ENCODE measurements around the gene CD6.
A peak's percentile ranks its signal among the peaks of the same experiment; 100 is the strongest.

Gene CD6

GRCh38 chr11:60945295-60945667 lies 26.2 kb upstream of the CD6 start:
- no peak for DNase-seq (ENCODE audit: low spot score)
- in situ Hi-C loops (cut with MboI; ENCODE audit: low sequenced_read_pairs, unreplicated experiment) = no loop called here
- TF ChIP-seq CTCF (IDR thresholded peaks at IDR 0.05; ENCODE audit: borderline replicate concordance, control extremely low read depth, extremely low read depth, insufficient read depth, missing control alignments) = no peak

- in situ Hi-C loops (cut with MboI; ENCODE audit: low sequenced_read_pairs, unreplicated experiment) = no loop called here
- TF ChIP-seq CTCF (IDR thresholded peaks at IDR 0.05; ENCODE audit: borderline replicate concordance, control extremely low read depth, extremely low read depth, insufficient read depth, missing control alignments) = no peak
- no peak for DNase-seq (ENCODE audit: low spot score)
Measured at GRCh38 chr11:60946601-60947264, 24.7 kb upstream of the CD6 start.

GRCh38 chr11:60947700-60948099 lies 23.8 kb upstream of the CD6 start:
- TF ChIP-seq CTCF (IDR thresholded peaks at IDR 0.05; ENCODE audit: borderline replicate concordance, control extremely low read depth, extremely low read depth, insufficient read depth, missing control alignments) = no peak
- in situ Hi-C loops (cut with MboI; ENCODE audit: low sequenced_read_pairs, unreplicated experiment) = no loop called here
- no peak for DNase-seq (ENCODE audit: low spot score)

- in situ Hi-C loops (cut with MboI; ENCODE audit: low sequenced_read_pairs, unreplicated experiment) = no loop called here
- no peak for DNase-seq (ENCODE audit: low spot score)
- no peak for TF ChIP-seq CTCF (IDR thresholded peaks at IDR 0.05; ENCODE audit: borderline replicate concordance, control extremely low read depth, extremely low read depth, insufficient read depth, missing control alignments)
Measured at GRCh38 chr11:60948250-60948649, 23.2 kb upstream of the CD6 start.

- DNase-seq (ENCODE audit: low spot score) = no peak
- in situ Hi-C loops (cut with MboI; ENCODE audit: low sequenced_read_pairs, unreplicated experiment) = no loop called here
- no peak for TF ChIP-seq CTCF (IDR thresholded peaks at IDR 0.05; ENCODE audit: borderline replicate concordance, control extremely low read depth, extremely low read depth, insufficient read depth, missing control alignments)
Measured at GRCh38 chr11:60950024-60950423, 21.5 kb upstream of the CD6 start.

GRCh38 chr11:60950933-60951605 lies 20.4 kb upstream of the CD6 start:
- in situ Hi-C loops (cut with MboI; ENCODE audit: low sequenced_read_pairs, unreplicated experiment) = no loop called here
- DNase-seq (ENCODE audit: low spot score) = peak; percentile 47
- no peak for TF ChIP-seq CTCF (IDR thresholded peaks at IDR 0.05; ENCODE audit: borderline replicate concordance, control extremely low read depth, extremely low read depth, insufficient read depth, missing control alignments)
